HG03558 (cell line): ENCODE results near the gene ACER2.
"Not testable (repeated sequence)": the region's sequence is repeated elsewhere in the genome, so short reads cannot be mapped to it uniquely, and the experiment has no call there.

Source experiments
- ATAC-seq: cut with Tn5 transposase; IDR thresholded peaks from one replicate; pipeline ENCODE4 v1.9.1; 2021; ENCODE audit warnings: moderate number of reproducible peaks; ENCODE audit not compliant: unreplicated experiment; ENCODE audit errors: extremely low read depth

The ACER2 gene

DNA sequence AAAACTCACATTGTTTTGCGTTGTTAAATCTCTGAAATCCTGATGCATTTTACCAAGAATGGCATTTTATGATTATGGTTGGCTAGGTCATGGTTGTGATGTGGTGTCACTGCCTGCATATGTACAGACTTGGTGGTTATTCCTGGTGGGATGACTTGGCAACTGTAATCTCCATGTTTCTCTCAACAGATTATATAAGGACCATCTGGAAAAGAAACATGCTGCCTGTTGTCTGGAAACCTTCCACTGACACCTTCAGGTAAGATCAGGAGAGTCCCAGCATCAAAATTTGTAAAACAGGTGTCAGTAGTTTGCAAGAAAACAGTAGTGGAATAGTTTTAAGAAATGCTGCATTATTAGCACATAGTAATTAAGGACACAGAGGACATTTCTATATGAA lies 3.0 kb upstream of the ACER2 start:
- no peak for ATAC-seq

DNA sequence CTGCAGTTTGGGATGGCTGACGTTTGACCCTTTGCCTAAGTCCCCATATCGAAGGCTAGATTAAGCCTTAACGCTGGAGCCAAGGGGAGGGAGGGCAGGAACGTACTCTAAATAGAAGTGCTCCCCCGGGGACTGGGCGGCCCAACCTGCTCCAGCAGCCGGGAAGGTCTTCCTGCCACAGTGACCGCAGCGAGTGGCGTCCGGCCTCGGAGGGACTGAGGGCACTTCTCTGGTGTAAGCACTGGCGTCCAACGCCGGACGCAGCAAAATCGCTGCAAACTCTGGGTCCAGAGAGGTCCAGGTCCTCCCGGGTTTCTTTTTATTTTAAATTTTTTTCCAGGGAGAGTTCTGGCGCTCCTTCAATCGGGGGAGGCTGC lies 505 bp upstream of the ACER2 start:
- ATAC-seq: no peak

- no peak for ATAC-seq
Observed at GRCh38 chr9:19409401-19410194, 789 bp downstream of the ACER2 start.

- no peak for ATAC-seq
Observed at GRCh38 chr9:19410195-19410503, 1.3 kb downstream of the ACER2 start.

GRCh38 chr9:19410594-19410993 lies 1.8 kb downstream of the ACER2 start:
- no peak for ATAC-seq

- no peak for ATAC-seq
Observed at GRCh38 chr9:19411316-19411715, 2.5 kb downstream of the ACER2 start.

DNA sequence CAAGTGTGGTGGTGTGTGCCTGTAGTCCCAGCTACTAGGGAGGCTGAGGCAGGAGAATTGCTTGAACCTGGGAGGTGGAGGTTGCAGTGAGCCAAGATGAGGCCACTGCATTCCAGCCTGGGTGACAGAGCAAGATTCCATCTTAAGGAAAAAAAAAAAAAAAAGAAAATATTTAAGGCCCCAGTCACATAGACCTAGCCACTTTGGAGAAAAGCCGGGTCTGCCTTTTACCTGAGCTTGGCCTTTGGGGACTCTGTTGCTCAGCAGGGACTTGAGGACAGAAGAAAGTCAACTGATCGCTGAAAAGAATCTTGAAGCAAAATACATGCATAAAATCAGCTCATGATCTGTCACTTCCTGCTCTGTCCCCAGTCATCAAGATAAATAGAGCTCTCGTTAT lies 4.6 kb downstream of the ACER2 start:
- ATAC-seq: not testable (repeated sequence)

- no peak for ATAC-seq
Observed at GRCh38 chr9:19416143-19416542, 7.3 kb downstream of the ACER2 start.

DNA sequence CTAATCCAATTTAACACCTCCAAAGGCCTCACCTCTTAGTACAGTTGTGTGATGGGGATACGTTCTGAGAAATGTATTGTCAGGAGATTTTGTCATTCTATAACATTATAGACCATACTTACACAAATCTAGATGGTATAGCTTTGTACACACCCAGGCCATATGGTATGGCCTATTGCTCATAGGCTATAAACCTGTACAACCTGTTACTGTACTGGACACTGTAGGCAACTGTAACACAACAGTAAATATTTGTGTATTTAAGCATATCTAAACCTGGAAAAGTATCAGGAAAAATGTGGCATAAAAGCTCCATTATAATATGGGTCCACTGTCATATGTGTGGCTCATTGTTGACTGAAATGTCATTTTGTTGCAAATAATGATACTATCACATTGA lies 12.1 kb downstream of the ACER2 start:
- ATAC-seq: no peak

- no peak for ATAC-seq
Observed at GRCh38 chr9:19423163-19423562, 14.4 kb downstream of the ACER2 start.

- ATAC-seq: peak; percentile 71
Observed at GRCh38 chr9:19424176-19424779, 15.5 kb downstream of the ACER2 start.

GRCh38 chr9:19429595-19429994 lies 20.8 kb downstream of the ACER2 start:
- no peak for ATAC-seq

DNA sequence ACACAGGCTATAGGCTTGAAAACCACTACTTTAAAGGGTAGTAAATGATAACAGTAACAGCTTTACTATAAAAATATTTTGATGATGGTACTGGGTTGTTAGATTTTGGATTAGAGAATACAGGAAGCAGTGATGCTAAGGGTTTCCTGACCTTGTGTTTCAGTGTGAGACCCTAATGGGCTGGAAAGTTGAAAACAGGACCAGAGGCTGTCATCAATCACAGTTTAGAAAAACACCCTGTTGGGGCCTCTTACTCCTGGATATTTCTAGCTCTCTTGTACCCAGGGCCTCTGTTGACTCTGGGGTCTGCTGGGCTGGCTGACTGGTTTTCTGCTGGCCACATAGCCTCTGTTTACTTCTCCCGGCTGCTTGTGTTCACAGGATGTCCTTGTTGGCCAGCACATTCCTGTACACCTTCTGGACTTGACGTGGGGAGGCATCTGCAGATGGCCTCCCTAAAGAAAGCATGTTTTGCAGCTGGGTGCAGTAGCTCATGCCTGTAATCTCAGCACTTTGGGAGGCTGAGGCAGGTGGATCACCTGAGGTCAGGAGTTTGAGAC lies 21.5 kb downstream of the ACER2 start:
- ATAC-seq: no peak

DNA sequence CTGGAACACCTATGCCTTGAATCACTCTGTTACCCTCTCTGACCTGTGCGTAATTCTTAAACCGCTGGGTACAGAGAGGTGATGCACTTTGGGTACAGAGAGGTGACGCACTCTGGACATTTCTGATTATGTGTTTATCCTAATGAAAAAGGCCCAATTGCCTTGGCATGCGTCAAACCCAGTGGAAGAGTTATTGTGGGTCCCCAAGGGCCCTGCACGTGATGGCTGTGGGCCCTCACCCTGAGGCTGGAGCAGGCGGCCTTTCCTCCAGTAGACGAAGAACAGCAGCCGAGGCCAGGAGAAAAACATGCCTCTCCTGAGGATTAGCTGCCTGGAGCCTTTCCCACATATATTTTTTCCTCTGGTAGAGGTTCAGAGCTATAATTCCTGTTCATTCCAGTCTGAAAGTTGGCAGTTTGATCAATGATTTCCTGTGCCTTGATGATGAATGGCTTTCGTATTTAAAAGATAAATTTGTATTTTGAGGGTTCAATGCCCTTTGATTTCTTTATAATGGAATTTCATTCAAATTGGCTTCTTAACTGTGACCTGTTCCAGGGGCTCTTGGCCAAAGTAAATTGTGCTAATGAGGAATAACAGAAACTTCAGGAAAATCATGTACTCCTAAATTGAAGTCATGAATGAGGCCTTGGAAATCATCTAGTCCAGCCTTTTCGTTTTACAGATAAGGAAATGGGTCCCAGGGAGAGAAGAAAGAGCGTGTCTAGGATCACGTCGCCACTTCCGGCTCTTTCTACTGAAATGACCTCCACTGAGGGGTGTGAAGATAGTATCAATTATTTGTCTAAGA lies 22.8 kb downstream of the ACER2 start:
- no peak for ATAC-seq

- no peak for ATAC-seq
Observed at GRCh38 chr9:19432473-19432872, 23.7 kb downstream of the ACER2 start.

DNA sequence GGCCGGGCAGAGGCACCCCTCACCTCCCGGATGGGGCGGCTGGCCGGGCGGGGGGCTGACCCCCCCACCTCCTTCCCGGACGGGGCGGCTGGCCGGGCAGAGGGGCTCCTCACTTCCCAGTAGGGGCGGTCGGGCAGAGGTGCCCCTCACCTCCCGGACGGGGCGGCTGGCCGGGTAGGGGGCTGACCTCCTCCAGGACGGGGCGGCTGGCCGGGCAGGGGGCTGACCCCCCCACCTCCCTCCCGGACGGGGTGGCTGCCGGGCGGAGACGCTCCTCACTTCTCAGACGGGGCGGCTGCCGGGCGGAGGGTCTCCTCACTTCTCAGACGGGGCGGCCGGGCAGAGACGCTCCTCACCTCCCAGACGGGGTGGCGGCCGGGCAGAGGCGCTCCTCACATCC lies 24.9 kb downstream of the ACER2 start:
- ATAC-seq: not testable (repeated sequence)

DNA sequence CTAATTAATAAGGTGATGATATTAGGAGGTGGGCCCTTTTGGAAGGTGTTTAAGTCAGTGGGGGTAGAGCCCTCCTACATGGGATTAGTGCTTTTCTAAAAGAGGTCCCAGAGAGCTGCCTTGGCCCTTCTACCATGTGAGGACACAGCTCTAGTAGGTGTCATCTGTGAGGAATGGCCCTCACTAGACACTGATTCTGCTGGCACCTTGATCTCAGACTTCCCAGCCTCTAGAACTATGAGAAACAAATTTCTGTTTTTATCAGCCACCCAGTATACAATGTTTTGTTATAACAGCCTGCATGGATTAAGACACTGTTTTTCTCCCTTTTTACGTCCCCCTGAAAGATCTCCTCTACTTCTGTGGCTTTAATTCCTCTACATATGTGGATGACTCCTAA lies 31.6 kb downstream of the ACER2 start:
- ATAC-seq: no peak

- ATAC-seq: no peak
Observed at GRCh38 chr9:19440823-19441580, 32.2 kb downstream of the ACER2 start.

GRCh38 chr9:19441730-19442129 lies 32.9 kb downstream of the ACER2 start:
- peak; percentile 82 for ATAC-seq

GRCh38 chr9:19442240-19442639 lies 33.4 kb downstream of the ACER2 start:
- ATAC-seq: no peak
